ENCODE results near the gene SLC38A2.

The SLC38A2 gene

GRCh38 chr12:46371718-46372543 is 642 bp downstream of the SLC38A2 start:
- peak overlapping the region; percentile 73 for H3K9ac ChIP-seq (ENCODE audit: low read length)
- peak overlapping the region; percentile 95 for H3K4me2 ChIP-seq (ENCODE audit: low read depth, low read length, poor library complexity, severe bottlenecking)
- no peaks in the 10 kb centered on the region for H3K27me3 ChIP-seq (ENCODE audit: low read length)
- TF ChIP-seq CTCF (IDR thresholded peaks at IDR 0.05; ENCODE audit: insufficient read depth, low read length, poor library complexity, severe bottlenecking) (no peak), EZH2phosphoT487 (conservative IDR thresholded peaks at IDR 0.05; ENCODE audit: low read length) (no peak)
- no peaks in the 10 kb centered on the region for H3K9me3 ChIP-seq (ENCODE audit: insufficient read depth, low read length)
- H3F3A ChIP-seq (ENCODE audit: insufficient read depth): peaks cover 9% of the 10 kb centered on the region
- H2AFZ ChIP-seq (ENCODE audit: low read depth, low read length, severe bottlenecking): peak overlapping the region; percentile 73
- peak overlapping the region; percentile 68 for H3K27ac ChIP-seq (ENCODE audit: low read depth, low read length)
- peak overlapping the region; percentile 97 for H3K4me3 ChIP-seq (ENCODE audit: insufficient read depth, low read length, poor library complexity, severe bottlenecking)
- H3K9me2 ChIP-seq (replicated peaks; ENCODE audit: insufficient read depth, low read length): no peaks in the 10 kb centered on the region
- no peaks in the 10 kb centered on the region for H3K79me2 ChIP-seq (ENCODE audit: insufficient read depth, low read length)
- peaks cover 20% of the 10 kb centered on the region for H3K36me3 ChIP-seq (ENCODE audit: low read length)
- H4K20me1 ChIP-seq (ENCODE audit: low read depth, low read length): peaks cover 10% of the 10 kb centered on the region

GRCh38 chr12:46370792-46371717 is 1.5 kb downstream of the SLC38A2 start:
- peaks cover 29% of the 10 kb centered on the region for H3K36me3 ChIP-seq (ENCODE audit: low read length)
- peaks cover 9% of the 10 kb centered on the region for H3F3A ChIP-seq (ENCODE audit: insufficient read depth)
- peaks cover 10% of the 10 kb centered on the region for H4K20me1 ChIP-seq (ENCODE audit: low read depth, low read length)

DNA sequence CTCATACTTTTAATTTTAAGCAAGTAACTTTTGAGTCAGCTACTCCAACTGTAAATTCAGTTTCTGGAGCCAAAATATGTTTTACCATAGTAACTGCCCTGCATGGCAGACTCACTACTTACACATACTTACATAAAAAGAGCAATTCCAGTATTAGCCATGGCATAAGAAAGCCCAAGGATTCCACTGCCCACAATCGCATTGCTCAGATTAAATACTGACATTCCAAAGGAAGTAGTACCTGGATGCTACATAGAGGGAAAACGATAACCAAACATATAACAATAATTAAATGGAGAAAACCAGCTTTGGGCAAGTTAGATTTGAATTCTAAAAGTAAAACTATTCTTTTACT is 2.2 kb downstream of the SLC38A2 start:
- TF ChIP-seq CTCF (IDR thresholded peaks at IDR 0.05; ENCODE audit: insufficient read depth, low read length, poor library complexity, severe bottlenecking) (no peak), EZH2phosphoT487 (conservative IDR thresholded peaks at IDR 0.05; ENCODE audit: low read length) (no peak)
- peaks cover 36% of the 10 kb centered on the region for H3K36me3 ChIP-seq (ENCODE audit: low read length)
- no peak overlapping the region for H3K27ac ChIP-seq (ENCODE audit: low read depth, low read length)
- no peaks in the 10 kb centered on the region for H3K9me3 ChIP-seq (ENCODE audit: insufficient read depth, low read length)
- no peaks in the 10 kb centered on the region for H3K27me3 ChIP-seq (ENCODE audit: low read length)
- H3K9ac ChIP-seq (ENCODE audit: low read length): no peak overlapping the region
- H3K9me2 ChIP-seq (replicated peaks; ENCODE audit: insufficient read depth, low read length): no peaks in the 10 kb centered on the region
- peaks cover 9% of the 10 kb centered on the region for H3F3A ChIP-seq (ENCODE audit: insufficient read depth)
- H3K79me2 ChIP-seq (ENCODE audit: insufficient read depth, low read length): no peaks in the 10 kb centered on the region
- no peak overlapping the region for H2AFZ ChIP-seq (ENCODE audit: low read depth, low read length, severe bottlenecking)
- peaks cover 10% of the 10 kb centered on the region for H4K20me1 ChIP-seq (ENCODE audit: low read depth, low read length)
- H3K4me3 ChIP-seq (ENCODE audit: insufficient read depth, low read length, poor library complexity, severe bottlenecking): no peak overlapping the region
- H3K4me2 ChIP-seq (ENCODE audit: low read depth, low read length, poor library complexity, severe bottlenecking): peak overlapping the region; percentile 95

More at GRCh38 chr12:46370792-46371717, 1.5 kb downstream of the SLC38A2 start:
- Histone ChIP-seq H3K27ac (ENCODE audit: low read depth, low read length) (peak overlapping the region; percentile 68), H3K9ac (ENCODE audit: low read length) (peak overlapping the region; percentile 73), H3K4me3 (ENCODE audit: insufficient read depth, low read length, poor library complexity, severe bottlenecking) (peak overlapping the region; percentile 97), H3K79me2 (ENCODE audit: insufficient read depth, low read length) (no peaks in the 10 kb centered on the region), H3K9me2 (replicated peaks; ENCODE audit: insufficient read depth, low read length) (no peaks in the 10 kb centered on the region), H3K4me2 (ENCODE audit: low read depth, low read length, poor library complexity, severe bottlenecking) (peak overlapping the region; percentile 95), H3K9me3 (ENCODE audit: insufficient read depth, low read length) (no peaks in the 10 kb centered on the region), H3K27me3 (ENCODE audit: low read length) (no peaks in the 10 kb centered on the region), H2AFZ (ENCODE audit: low read depth, low read length, severe bottlenecking) (peak overlapping the region; percentile 73)
- TF ChIP-seq EZH2phosphoT487 (conservative IDR thresholded peaks at IDR 0.05; ENCODE audit: low read length) (no peak), CTCF (IDR thresholded peaks at IDR 0.05; ENCODE audit: insufficient read depth, low read length, poor library complexity, severe bottlenecking) (no peak)

All from SU-DHL-6 (cell line).